Measurements from ENCODE around the gene RAB3C.

DNA sequence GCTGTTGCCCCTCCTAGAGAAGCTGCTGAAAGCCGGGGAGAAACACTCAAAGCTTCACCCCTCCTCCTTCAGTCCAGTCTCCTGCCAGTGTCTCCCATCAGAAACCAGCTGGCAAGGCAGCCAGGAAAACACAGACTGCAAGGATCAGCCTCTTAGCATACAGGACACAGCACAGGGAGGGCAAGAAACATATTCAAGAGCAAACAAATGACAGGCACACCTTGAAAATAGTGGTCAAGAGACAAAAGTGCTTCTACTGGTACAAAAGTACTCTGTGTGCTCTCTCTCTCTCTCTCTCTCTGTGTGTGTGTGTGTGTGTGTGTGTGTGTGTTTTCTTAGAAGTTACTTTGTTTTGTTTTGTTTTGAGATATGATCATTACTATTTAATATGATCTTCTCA, 227.2 kb downstream of the RAB3C start:
- no peak for TF ChIP-seq POLR2A (IDR thresholded peaks at IDR 0.05)
- TF ChIP-seq, protein P1, sequence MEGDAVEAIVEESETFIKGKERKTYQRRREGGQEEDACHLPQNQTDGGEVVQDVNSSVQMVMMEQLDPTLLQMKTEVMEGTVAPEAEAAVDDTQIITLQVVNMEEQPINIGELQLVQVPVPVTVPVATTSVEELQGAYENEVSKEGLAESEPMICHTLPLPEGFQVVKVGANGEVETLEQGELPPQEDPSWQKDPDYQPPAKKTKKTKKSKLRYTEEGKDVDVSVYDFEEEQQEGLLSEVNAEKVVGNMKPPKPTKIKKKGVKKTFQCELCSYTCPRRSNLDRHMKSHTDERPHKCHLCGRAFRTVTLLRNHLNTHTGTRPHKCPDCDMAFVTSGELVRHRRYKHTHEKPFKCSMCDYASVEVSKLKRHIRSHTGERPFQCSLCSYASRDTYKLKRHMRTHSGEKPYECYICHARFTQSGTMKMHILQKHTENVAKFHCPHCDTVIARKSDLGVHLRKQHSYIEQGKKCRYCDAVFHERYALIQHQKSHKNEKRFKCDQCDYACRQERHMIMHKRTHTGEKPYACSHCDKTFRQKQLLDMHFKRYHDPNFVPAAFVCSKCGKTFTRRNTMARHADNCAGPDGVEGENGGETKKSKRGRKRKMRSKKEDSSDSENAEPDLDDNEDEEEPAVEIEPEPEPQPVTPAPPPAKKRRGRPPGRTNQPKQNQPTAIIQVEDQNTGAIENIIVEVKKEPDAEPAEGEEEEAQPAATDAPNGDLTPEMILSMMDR (IDR thresholded peaks at IDR 0.05): no peak
